GM23338 (cell line): ENCODE data around the gene ETV6. TPM values are rescaled to one million over a fixed set of nuclear protein-coding genes. Genes with fewer than 3 reads are reported as not detected.

Source experiments
- ATAC-seq: fragments of 200-7000 bp; cut with Tn5 transposase; 3 replicates; pipeline ENCODE4 v1.9.1; 2020
- DNase-seq: peaks from one replicate; pipeline ENCODE4 v3.0.0-alpha.2; 2015; ENCODE audit warnings: low spot score
- H2AFZ ChIP-seq: fragments of 200-600 bp; sonication (generic); 2 replicates; pipeline ENCODE4 v1.8.0; 2016; ENCODE audit warnings: antibody characterized with exemption, mild to moderate bottlenecking, moderate library complexity
- H3F3A ChIP-seq: fragments of 200-600 bp; sonication (generic); replicated peaks from 2 replicates; pipeline ENCODE4 v1.8.0; 2017; ENCODE audit warnings: antibody characterized with exemption, mixed run types, low read depth
- H3K27ac ChIP-seq: fragments of 200-600 bp; sonication (generic); 2 replicates; pipeline ENCODE4 v1.6.1; 2016; ENCODE audit warnings: low read depth
- H3K27me3 ChIP-seq: fragments of 200-600 bp; sonication (generic); 2 replicates; pipeline ENCODE4 v1.8.0; 2016; ENCODE audit warnings: mild to moderate bottlenecking, mixed run types, moderate library complexity; ENCODE audit not compliant: insufficient read depth
- H3K36me3 ChIP-seq: fragments of 200-600 bp; sonication (generic); 2 replicates; pipeline ENCODE4 v1.8.0; 2016; ENCODE audit warnings: mild to moderate bottlenecking; ENCODE audit not compliant: insufficient read depth
- H3K4me1 ChIP-seq: fragments of 200-600 bp; sonication (generic); 2 replicates; pipeline ENCODE4 v1.8.0; 2016; ENCODE audit warnings: mild to moderate bottlenecking, moderate library complexity; ENCODE audit not compliant: insufficient read depth
- H3K4me2 ChIP-seq: fragments of 200-600 bp; sonication (generic); 2 replicates; pipeline ENCODE4 v1.7.1; 2017; ENCODE audit warnings: mixed run types
- H3K4me3 ChIP-seq: fragments of 200-600 bp; sonication (generic); 2 replicates; pipeline ENCODE4 v1.6.1; 2016; ENCODE audit warnings: mixed run types
- H3K79me2 ChIP-seq: fragments of 200-600 bp; sonication (generic); replicated peaks from 2 replicates; pipeline ENCODE4 v1.8.0; 2017; ENCODE audit warnings: mild to moderate bottlenecking; ENCODE audit not compliant: insufficient read depth
- H3K9me2 ChIP-seq: fragments of 200-600 bp; sonication (generic); 2 replicates; pipeline ENCODE4 v1.8.0; 2017; ENCODE audit not compliant: insufficient read depth
- H4K20me1 ChIP-seq: fragments of 200-600 bp; sonication (generic); replicated peaks from 2 replicates; pipeline ENCODE4 v1.8.0; 2017; ENCODE audit warnings: mild to moderate bottlenecking; ENCODE audit not compliant: insufficient read depth
- H3K27ac Mint-ChIP-seq: 2 replicates; pipeline ENCODE4 v1.8.0; 2020; ENCODE audit warnings: inconsistent platforms, mild to moderate bottlenecking, moderate library complexity, mixed read lengths
- H3K27me3 Mint-ChIP-seq: 3 replicates; pipeline ENCODE4 v1.8.0; 2022; ENCODE audit warnings: low read depth, mild to moderate bottlenecking, moderate library complexity, mixed read lengths, inconsistent platforms; ENCODE audit not compliant: insufficient read depth, poor library complexity
- H3K36me3 Mint-ChIP-seq: 3 replicates; pipeline ENCODE4 v1.8.0; 2021; ENCODE audit warnings: low read depth, mild to moderate bottlenecking, inconsistent platforms, moderate library complexity, mixed read lengths
- H3K4me1 Mint-ChIP-seq: 3 replicates; pipeline ENCODE4 v1.8.0; 2020; ENCODE audit warnings: mild to moderate bottlenecking, inconsistent platforms, mixed read lengths
- H3K4me3 Mint-ChIP-seq: 3 replicates; pipeline ENCODE4 v1.8.0; 2021; ENCODE audit warnings: moderate library complexity, mild to moderate bottlenecking, inconsistent platforms, mixed read lengths
- H3K9me3 Mint-ChIP-seq: 3 replicates; pipeline ENCODE4 v1.8.0; 2020; ENCODE audit warnings: moderate library complexity, mild to moderate bottlenecking, inconsistent platforms, mixed read lengths
- CREB1 ChIP-seq: fragments of 250-450 bp; sonication (Bioruptor Pico); IDR thresholded peaks from 2 replicates; pipeline ENCODE4 v1.5.0; 2020; ENCODE audit warnings: low read depth, mild to moderate bottlenecking, moderate library complexity
- CTCF ChIP-seq, 2 experiments: fragments of 200-600 bp in 1 of 2; sonication (generic) in 1 of 2; conservative IDR thresholded peaks; 2 replicates each; pipeline versions ENCODE4 v1.5.1 to v1.6.1; 2016 to 2017; ENCODE audit warnings: antibody characterized with exemption in 2 of 2, low read depth in 2 of 2, mild to moderate bottlenecking in 2 of 2, moderate library complexity in 1 of 2
- ETS1 ChIP-seq: IDR thresholded peaks from 2 replicates; pipeline ENCODE4 v1.6.1; 2016; ENCODE audit warnings: antibody characterized with exemption
- EZH2 ChIP-seq: fragments of 200-600 bp; sonication (generic); IDR thresholded peaks from one replicate; pipeline ENCODE4 v1.8.0; 2017; ENCODE audit warnings: antibody characterized with exemption, mild to moderate bottlenecking, low read depth; ENCODE audit not compliant: unreplicated experiment
- JUNB ChIP-seq: IDR thresholded peaks from one replicate; pipeline ENCODE4 v1.6.1; 2016; ENCODE audit warnings: antibody characterized with exemption; ENCODE audit not compliant: unreplicated experiment
- POLR2AphosphoS5 ChIP-seq: IDR thresholded peaks from 2 replicates; pipeline ENCODE4 v1.6.1; 2016; ENCODE audit warnings: antibody characterized with exemption, low read depth
- STAT1 ChIP-seq: IDR thresholded peaks from one replicate; pipeline ENCODE4 v1.6.1; 2016; ENCODE audit warnings: antibody characterized with exemption; ENCODE audit not compliant: unreplicated experiment
- ZNF114 ChIP-seq: fragments of 250-450 bp; sonication (Bioruptor Pico); IDR thresholded peaks from 2 replicates; pipeline ENCODE4 v1.5.0; 2020; ENCODE audit warnings: mild to moderate bottlenecking, moderate library complexity
- ZNF462 ChIP-seq: fragments of 250-450 bp; sonication (Bioruptor Pico); IDR thresholded peaks from 2 replicates; pipeline ENCODE4 v1.5.0; 2020; ENCODE audit warnings: mild to moderate bottlenecking, moderate library complexity
- polyA plus RNA-seq: library from polyadenylated mRNA; unstranded; fragments of >200 nt; fragmentation: Nextera tagmentation; extraction: Ambion mirVana; gene quantifications from 2 replicates; pipeline ENCODE4 v1.2.1, GENCODE V29; 2016
- total RNA-seq: library from RNA; depleted of rRNA; stranded (reverse); fragments of >200 nt; shearing (Covaris generic); gene quantifications from 2 replicates; pipeline ENCODE4 v1.2.3, GENCODE V29; 2014
- TF ChIP-seq, protein P1 (sequence below): IDR thresholded peaks from one replicate; pipeline ENCODE4 v1.6.1; 2018; ENCODE audit warnings: antibody characterized with exemption; ENCODE audit not compliant: unreplicated experiment

ETV6 gene
- total and polyA plus RNA-seq, 2 experiments from 2014 or later, result 7.5 to 15.1 TPM

- TF ChIP-seq CTCF (conservative IDR thresholded peaks at IDR 0.05; ENCODE audit: low read depth in 2 of 2) (no peak), ZNF114 (CRISPR knock-in tag) (no peak), JUNB (no peak)
Observed at GRCh38 chr12:11757531-11757930, 108.1 kb downstream of the ETV6 start (continued).

DNA sequence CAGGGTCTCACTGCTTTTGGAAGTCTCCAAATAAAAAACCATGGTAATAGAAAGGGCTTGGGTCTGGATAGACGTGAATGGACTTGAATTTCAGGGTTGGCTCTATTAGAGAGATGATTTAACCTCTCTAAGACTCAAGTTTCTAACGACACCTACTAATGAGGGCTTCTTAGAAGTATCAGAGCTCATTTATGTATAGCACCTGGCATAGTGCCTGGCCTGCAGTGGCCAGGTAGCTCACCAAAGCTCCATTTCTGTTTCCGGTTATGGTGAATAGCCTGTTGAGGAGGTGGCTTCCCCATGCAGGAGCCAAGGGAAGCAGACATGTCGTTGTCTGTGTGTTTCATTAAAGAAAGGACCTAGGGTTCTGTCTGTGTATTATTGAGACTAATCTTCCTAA, 108.6 kb downstream of the ETV6 start:
- no peaks in the 10 kb centered on the region for H3K9me3 Mint-ChIP-seq
- DNase-seq, result no peak
- no peak overlapping the region for H3K4me3 Mint-ChIP-seq
- Histone ChIP-seq H3F3A (no peaks in the 10 kb centered on the region), H3K4me3 (no peak overlapping the region), H3K4me1 (peaks cover 21% of the 10 kb centered on the region), H3K4me2 (no peak overlapping the region), H3K79me2 (no peaks in the 10 kb centered on the region; the same call in 1 of the 2 replicates), H3K9me2 (peaks cover 7% of the 10 kb centered on the region; the same call in 1 of the 2 replicates), H2AFZ (no peak overlapping the region), H3K27ac (no peak overlapping the region), H4K20me1 (no peaks in the 10 kb centered on the region), H3K36me3 (no peaks in the 10 kb centered on the region), H3K27me3 (no peaks in the 10 kb centered on the region)
- peaks cover 35% of the 10 kb centered on the region for H3K4me1 Mint-ChIP-seq
- no peak for ATAC-seq
- no peaks in the 10 kb centered on the region for H3K36me3 Mint-ChIP-seq
- H3K27ac Mint-ChIP-seq, result no peak overlapping the region
- H3K27me3 Mint-ChIP-seq, result peaks cover 4% of the 10 kb centered on the region
- TF ChIP-seq JUNB (no peak), STAT1 (no peak), POLR2AphosphoS5 (no peak), CTCF (conservative IDR thresholded peaks at IDR 0.05; ENCODE audit: low read depth in 2 of 2) (no peak), ZNF462 (CRISPR knock-in tag) (no peak), CREB1 (CRISPR knock-in tag) (no peak), EZH2 (no peak), ETS1 (no peak)
- TF ChIP-seq, protein P1, sequence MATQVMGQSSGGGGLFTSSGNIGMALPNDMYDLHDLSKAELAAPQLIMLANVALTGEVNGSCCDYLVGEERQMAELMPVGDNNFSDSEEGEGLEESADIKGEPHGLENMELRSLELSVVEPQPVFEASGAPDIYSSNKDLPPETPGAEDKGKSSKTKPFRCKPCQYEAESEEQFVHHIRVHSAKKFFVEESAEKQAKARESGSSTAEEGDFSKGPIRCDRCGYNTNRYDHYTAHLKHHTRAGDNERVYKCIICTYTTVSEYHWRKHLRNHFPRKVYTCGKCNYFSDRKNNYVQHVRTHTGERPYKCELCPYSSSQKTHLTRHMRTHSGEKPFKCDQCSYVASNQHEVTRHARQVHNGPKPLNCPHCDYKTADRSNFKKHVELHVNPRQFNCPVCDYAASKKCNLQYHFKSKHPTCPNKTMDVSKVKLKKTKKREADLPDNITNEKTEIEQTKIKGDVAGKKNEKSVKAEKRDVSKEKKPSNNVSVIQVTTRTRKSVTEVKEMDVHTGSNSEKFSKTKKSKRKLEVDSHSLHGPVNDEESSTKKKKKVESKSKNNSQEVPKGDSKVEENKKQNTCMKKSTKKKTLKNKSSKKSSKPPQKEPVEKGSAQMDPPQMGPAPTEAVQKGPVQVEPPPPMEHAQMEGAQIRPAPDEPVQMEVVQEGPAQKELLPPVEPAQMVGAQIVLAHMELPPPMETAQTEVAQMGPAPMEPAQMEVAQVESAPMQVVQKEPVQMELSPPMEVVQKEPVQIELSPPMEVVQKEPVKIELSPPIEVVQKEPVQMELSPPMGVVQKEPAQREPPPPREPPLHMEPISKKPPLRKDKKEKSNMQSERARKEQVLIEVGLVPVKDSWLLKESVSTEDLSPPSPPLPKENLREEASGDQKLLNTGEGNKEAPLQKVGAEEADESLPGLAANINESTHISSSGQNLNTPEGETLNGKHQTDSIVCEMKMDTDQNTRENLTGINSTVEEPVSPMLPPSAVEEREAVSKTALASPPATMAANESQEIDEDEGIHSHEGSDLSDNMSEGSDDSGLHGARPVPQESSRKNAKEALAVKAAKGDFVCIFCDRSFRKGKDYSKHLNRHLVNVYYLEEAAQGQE, result no peak
